ENCODE measurements around the gene RCL1. TPM values are rescaled to one million over a fixed set of nuclear protein-coding genes. Genes with fewer than 3 reads are reported as not detected.

Gene RCL1
- total RNA-seq, 4 donors from 2014 or later, result 10.1 to 19.0 (median 11.6) TPM

GRCh38 chr9:4866239-4866969, 73.7 kb downstream of the RCL1 start:
- no peak for TF ChIP-seq EP300 (IDR thresholded peaks at IDR 0.05)
- TF ChIP-seq POLR2A (IDR thresholded peaks at IDR 0.05), result no peak
- no peak for TF ChIP-seq POLR2AphosphoS5 (IDR thresholded peaks at IDR 0.05)
- TF ChIP-seq CTCF (IDR thresholded peaks at IDR 0.05), result no peak
- H3K27ac ChIP-seq, result no peak overlapping the region
- WGBS, 2 donors (ENCODE audit: low coverage in 1 of 2), result 93% methylated on average over 2 to 3 of the region's 6 CpGs
- H3K27me3 ChIP-seq, result no peaks in the 10 kb centered on the region
- peaks cover 0 to 9% (median 0%) of the 10 kb centered on the region in 3 donors for H3K4me1 ChIP-seq
- ATAC-seq, result no peak
- H3K4me3 ChIP-seq, result no peak overlapping the region
- peaks cover 0 to 19% of the 10 kb centered on the region in 2 donors for H3K36me3 ChIP-seq
- no peaks in the 10 kb centered on the region for H3K9me3 ChIP-seq

- Histone ChIP-seq H3K4me3 (no peak overlapping the region), H3K36me3 (peaks cover 0 to 7% of the 10 kb centered on the region in 2 donors), H3K27me3 (no peaks in the 10 kb centered on the region), H3K9me3 (no peaks in the 10 kb centered on the region), H3K27ac (no peak overlapping the region), H3K4me1 (no peaks in the 10 kb centered on the region)
- TF ChIP-seq CTCF (IDR thresholded peaks at IDR 0.05) (no peak), POLR2A (IDR thresholded peaks at IDR 0.05) (no peak), POLR2AphosphoS5 (IDR thresholded peaks at IDR 0.05) (no peak), EP300 (IDR thresholded peaks at IDR 0.05) (no peak)
- no peak for ATAC-seq
- 77 to 84% methylated on average over 4 of the region's 4 CpGs for WGBS, 2 donors (ENCODE audit: low coverage in 1 of 2)
Measured at GRCh38 chr9:4873066-4873465, 80.3 kb downstream of the RCL1 start.

- H3K27ac ChIP-seq, result no peak overlapping the region
- H3K9me3 ChIP-seq, result no peaks in the 10 kb centered on the region
- no peak overlapping the region for H3K4me3 ChIP-seq
- H3K36me3 ChIP-seq, result peaks cover 0 to 7% of the 10 kb centered on the region in 2 donors
- no peak for TF ChIP-seq POLR2AphosphoS5 (IDR thresholded peaks at IDR 0.05)
- no peak for TF ChIP-seq CTCF (IDR thresholded peaks at IDR 0.05)
- TF ChIP-seq EP300 (IDR thresholded peaks at IDR 0.05), result no peak
- no peak for TF ChIP-seq POLR2A (IDR thresholded peaks at IDR 0.05)
- H3K27me3 ChIP-seq, result no peaks in the 10 kb centered on the region
- ATAC-seq, result no peak
- 93 to 97% methylated on average over 3 to 4 of the region's 4 CpGs for WGBS, 2 donors (ENCODE audit: low coverage in 1 of 2)
- H3K4me1 ChIP-seq, result no peaks in the 10 kb centered on the region
Measured at GRCh38 chr9:4875559-4875958, 82.8 kb downstream of the RCL1 start.

GRCh38 chr9:4879115-4879558, 86.4 kb downstream of the RCL1 start:
- no peaks in the 10 kb centered on the region for H3K4me1 ChIP-seq
- 94% methylated on average over 2 of the region's 3 CpGs; no CpG with 5 or more reads in 1 of the 2 donors for WGBS, 2 donors (ENCODE audit: low coverage in 1 of 2)
- TF ChIP-seq POLR2AphosphoS5 (IDR thresholded peaks at IDR 0.05), result no peak
- no peak for TF ChIP-seq EP300 (IDR thresholded peaks at IDR 0.05)
- no peak for TF ChIP-seq CTCF (IDR thresholded peaks at IDR 0.05)
- TF ChIP-seq POLR2A (IDR thresholded peaks at IDR 0.05), result no peak

GRCh38 chr9:4883326-4883873, 90.7 kb downstream of the RCL1 start:
- no peaks in the 10 kb centered on the region for H3K27me3 ChIP-seq
- no peaks in the 10 kb centered on the region for H3K9me3 ChIP-seq
- 100% methylated on average over 1 to 2 of the region's 3 CpGs for WGBS, 2 donors (ENCODE audit: low coverage in 1 of 2)
- H3K27ac ChIP-seq, result no peak overlapping the region
- H3K4me1 ChIP-seq, result peaks cover 0 to 6% (median 0%) of the 10 kb centered on the region in 3 donors
- H3K36me3 ChIP-seq, result peaks cover 0 to 7% of the 10 kb centered on the region in 2 donors
- no peak overlapping the region for H3K4me3 ChIP-seq
- ATAC-seq, result no peak
- TF ChIP-seq POLR2AphosphoS5 (IDR thresholded peaks at IDR 0.05) (no peak), EP300 (IDR thresholded peaks at IDR 0.05) (no peak), CTCF (IDR thresholded peaks at IDR 0.05) (no peak), POLR2A (IDR thresholded peaks at IDR 0.05) (no peak)

More at GRCh38 chr9:4879115-4879558, 86.4 kb downstream of the RCL1 start:
- Histone ChIP-seq H3K27ac (no peak overlapping the region), H3K36me3 (peaks cover 0 to 4% of the 10 kb centered on the region in 2 donors), H3K4me3 (no peak overlapping the region), H3K27me3 (no peaks in the 10 kb centered on the region), H3K9me3 (no peaks in the 10 kb centered on the region)
- ATAC-seq, result no peak
